PC-9 (cell line): Measurements from ENCODE around the gene EXOC7. TPM values are rescaled to one million over a fixed set of nuclear protein-coding genes. Genes with fewer than 3 reads are reported as not detected.

Experiments
- BruUV-seq: library from RNA; stranded (reverse); fragments of 400-500 nt; replicated peaks from 2 replicates; lab custom pipeline; 2021; lab: Mats Ljungman, UMichigan
- CTCF ChIA-PET: fragments of 300-600 bp; sonication (Branson Sonifier 250); formaldehyde crosslinking; loops from one replicate; lab custom pipeline; 2022; ENCODE audit warnings: antibody characterized with exemption; lab: Charles Lee
- POLR2A ChIA-PET: fragments of 300-600 bp; sonication (Branson Sonifier 250); formaldehyde crosslinking; loops from one replicate; lab custom pipeline; 2022; ENCODE audit warnings: antibody characterized with exemption; ENCODE audit not compliant: unreplicated experiment; lab: Charles Lee
- DNase-seq, 2 experiments: peaks; one replicate each; pipeline versions ENCODE4 v3.0.0 to v3.0.0-alpha.2; 2015 to 2022; ENCODE audit warnings: mixed read lengths in 1 of 2
- H2AFZ ChIP-seq: fragments of 200-600 bp; sonication (generic); 2 replicates; pipeline ENCODE4 v1.8.1; 2017; ENCODE audit warnings: antibody characterized with exemption
- H3F3A ChIP-seq: fragments of 200-600 bp; sonication (generic); 2 replicates; pipeline ENCODE4 v1.8.1; 2017; ENCODE audit warnings: antibody characterized with exemption, mild to moderate bottlenecking, low read depth; ENCODE audit not compliant: insufficient read depth
- H3K27ac ChIP-seq: fragments of 200-600 bp; sonication (generic); 2 replicates; pipeline ENCODE4 v1.6.1; 2016; ENCODE audit warnings: mixed run types
- H3K27me3 ChIP-seq: fragments of 200-600 bp; sonication (generic); 2 replicates; pipeline ENCODE4 v1.6.1; 2016; ENCODE audit warnings: low read depth, mixed run types; ENCODE audit not compliant: insufficient read depth
- H3K36me3 ChIP-seq: fragments of 200-600 bp; sonication (generic); 2 replicates; pipeline ENCODE4 v1.6.1; 2016; ENCODE audit warnings: low read depth, mixed run types
- H3K4me1 ChIP-seq: fragments of 200-600 bp; sonication (generic); replicated peaks from 2 replicates; pipeline ENCODE4 v1.6.1; 2016; ENCODE audit warnings: mixed run types; ENCODE audit not compliant: insufficient read depth
- H3K4me2 ChIP-seq: fragments of 200-600 bp; sonication (generic); 2 replicates; pipeline ENCODE4 v1.6.1; 2017; ENCODE audit warnings: mixed run types
- H3K4me3 ChIP-seq: fragments of 200-600 bp; sonication (generic); 2 replicates; pipeline ENCODE4 v1.6.1; 2016; ENCODE audit warnings: mixed run types
- H3K79me2 ChIP-seq: fragments of 200-600 bp; sonication (generic); 2 replicates; pipeline ENCODE4 v1.6.1; 2017; ENCODE audit warnings: low read depth, mixed run types
- H3K9me2 ChIP-seq: fragments of 200-600 bp; sonication (generic); 2 replicates; pipeline ENCODE4 v1.8.1; 2017; ENCODE audit warnings: mild to moderate bottlenecking; ENCODE audit not compliant: insufficient read depth
- H3K9me3 ChIP-seq: fragments of 200-600 bp; sonication (generic); 2 replicates; pipeline ENCODE4 v1.8.1; 2016; ENCODE audit warnings: low read depth; ENCODE audit not compliant: insufficient read depth
- H4K20me1 ChIP-seq: fragments of 200-600 bp; sonication (generic); 2 replicates; pipeline ENCODE4 v1.8.1; 2017; ENCODE audit not compliant: insufficient read depth
- EZH2 ChIP-seq: fragments of 200-600 bp; sonication (generic); IDR thresholded peaks from 2 replicates; pipeline ENCODE4 v1.8.0; 2017; ENCODE audit warnings: antibody characterized with exemption, low read depth
- intact Hi-C: fragments of 100-400 bp; cut with micrococcal nuclease; formaldehyde crosslinking; loops from one replicate; pipeline ENCODE4 v1.10.0; 2022; ENCODE audit not compliant: unreplicated experiment
- total RNA-seq: library from RNA; stranded (reverse); gene quantifications from 2 replicates; pipeline ENCODE4 v1.2.3, GENCODE V29; 2021
- TF ChIP-seq, protein P1 (sequence below): fragments of 200-600 bp; sonication (generic); conservative IDR thresholded peaks from 2 replicates; pipeline ENCODE4 v1.6.1; 2017; ENCODE audit warnings: mixed run types, antibody characterized with exemption, mild to moderate bottlenecking, moderate library complexity

EXOC7 gene
- total RNA-seq, 1 experiment from 2014 or later = 131 TPM

DNA sequence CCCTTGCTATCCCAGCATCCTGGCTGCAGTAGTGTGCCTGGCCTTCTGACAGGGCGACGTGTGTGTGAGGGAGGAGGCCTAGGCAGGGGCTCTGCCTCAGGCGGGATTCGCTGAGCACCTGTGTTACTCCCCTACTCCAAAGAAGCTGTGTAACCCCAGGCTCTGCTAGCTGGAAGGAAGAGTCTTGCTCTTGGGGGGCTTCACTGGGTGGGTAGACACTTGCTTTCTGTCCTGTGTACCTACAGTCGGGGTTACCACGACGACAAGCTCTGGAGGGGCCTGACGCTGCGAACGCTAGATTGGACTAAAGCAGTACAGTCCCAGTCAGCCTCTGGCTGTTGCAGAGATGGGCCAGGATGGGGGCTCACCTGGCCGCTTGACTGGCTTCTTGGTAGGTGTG lies 9.5 kb downstream of the EXOC7 start:
- no TSS peak for BruUV-seq
- TF ChIP-seq, protein P1, sequence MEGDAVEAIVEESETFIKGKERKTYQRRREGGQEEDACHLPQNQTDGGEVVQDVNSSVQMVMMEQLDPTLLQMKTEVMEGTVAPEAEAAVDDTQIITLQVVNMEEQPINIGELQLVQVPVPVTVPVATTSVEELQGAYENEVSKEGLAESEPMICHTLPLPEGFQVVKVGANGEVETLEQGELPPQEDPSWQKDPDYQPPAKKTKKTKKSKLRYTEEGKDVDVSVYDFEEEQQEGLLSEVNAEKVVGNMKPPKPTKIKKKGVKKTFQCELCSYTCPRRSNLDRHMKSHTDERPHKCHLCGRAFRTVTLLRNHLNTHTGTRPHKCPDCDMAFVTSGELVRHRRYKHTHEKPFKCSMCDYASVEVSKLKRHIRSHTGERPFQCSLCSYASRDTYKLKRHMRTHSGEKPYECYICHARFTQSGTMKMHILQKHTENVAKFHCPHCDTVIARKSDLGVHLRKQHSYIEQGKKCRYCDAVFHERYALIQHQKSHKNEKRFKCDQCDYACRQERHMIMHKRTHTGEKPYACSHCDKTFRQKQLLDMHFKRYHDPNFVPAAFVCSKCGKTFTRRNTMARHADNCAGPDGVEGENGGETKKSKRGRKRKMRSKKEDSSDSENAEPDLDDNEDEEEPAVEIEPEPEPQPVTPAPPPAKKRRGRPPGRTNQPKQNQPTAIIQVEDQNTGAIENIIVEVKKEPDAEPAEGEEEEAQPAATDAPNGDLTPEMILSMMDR = no peak
- TF ChIP-seq EZH2 = no peak
- CTCF ChIA-PET = no interaction called here
- Histone ChIP-seq H3K27ac (no peak overlapping the region), H3K27me3 (no peaks in the 10 kb centered on the region), H2AFZ (no peak overlapping the region), H3K9me3 (no peaks in the 10 kb centered on the region), H3F3A (0 out of 2 replicates have a peak, but pooled peaks cover 3% of the 10 kb centered on the region), H3K4me3 (no peak overlapping the region), H3K4me2 (no peak overlapping the region), H3K4me1 (no peaks in the 10 kb centered on the region), H3K9me2 (no peaks in the 10 kb centered on the region), H4K20me1 (no peaks in the 10 kb centered on the region), H3K36me3 (no peaks in the 10 kb centered on the region), H3K79me2 (no peaks in the 10 kb centered on the region)
- POLR2A ChIA-PET = no interaction called here
- intact Hi-C loops = no loop called here
- DNase-seq = no peak

DNA sequence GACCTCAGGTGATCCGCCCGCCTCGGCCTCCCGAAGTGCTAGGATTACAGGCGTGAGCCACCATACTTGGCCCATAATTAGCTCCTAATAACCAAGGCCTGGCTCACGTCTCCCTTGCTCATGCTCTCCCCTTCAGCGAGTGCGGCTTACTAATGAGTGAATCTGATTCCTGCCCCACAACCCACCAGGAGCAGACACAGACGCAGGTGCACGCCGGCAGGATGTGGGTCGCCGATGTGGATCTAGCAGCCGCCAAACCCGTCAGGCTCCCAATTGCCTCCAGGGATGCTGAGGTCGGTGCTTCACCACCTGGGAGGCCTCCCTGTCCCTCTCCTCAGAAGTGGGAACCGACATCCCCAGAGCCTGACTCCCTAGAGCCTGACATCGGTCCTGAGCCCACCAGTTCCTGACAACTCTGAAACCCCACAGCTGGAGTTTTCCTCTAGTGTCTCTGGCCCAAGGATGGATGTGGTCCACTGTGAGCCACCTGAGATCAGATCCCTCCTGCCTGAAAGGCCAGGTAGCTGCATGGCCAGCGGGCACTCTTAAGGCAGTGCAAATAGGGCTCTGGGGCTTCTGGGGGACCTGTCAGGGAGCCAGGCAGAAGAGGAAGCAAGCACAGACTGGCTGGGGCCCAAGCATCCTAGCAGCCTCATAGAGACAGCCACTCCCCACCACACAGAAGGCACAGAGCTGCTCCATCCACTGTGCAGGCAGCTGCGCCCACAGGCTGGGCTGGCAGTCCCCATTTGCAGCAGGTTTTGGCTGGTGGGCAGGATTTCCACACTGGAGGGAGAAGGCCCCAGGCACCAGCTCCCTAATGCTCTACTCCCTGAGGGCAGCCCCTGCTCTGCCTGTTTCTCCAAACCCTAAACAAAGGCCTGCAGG lies 10.8 kb downstream of the EXOC7 start:
- TF ChIP-seq, protein P1 = no peak
- no peak for TF ChIP-seq EZH2
- Histone ChIP-seq H3K27me3 (no peaks in the 10 kb centered on the region), H2AFZ (no peak overlapping the region), H3K9me3 (no peaks in the 10 kb centered on the region), H3K36me3 (no peaks in the 10 kb centered on the region), H3K9me2 (no peaks in the 10 kb centered on the region), H3K4me1 (no peaks in the 10 kb centered on the region), H3F3A (0 out of 2 replicates have a peak, but pooled peaks cover 3% of the 10 kb centered on the region), H3K27ac (no peak overlapping the region), H3K79me2 (no peaks in the 10 kb centered on the region), H4K20me1 (no peaks in the 10 kb centered on the region), H3K4me3 (no peak overlapping the region), H3K4me2 (no peak overlapping the region)
- DNase-seq = no peak
- CTCF ChIA-PET = interaction anchor here (0.5 kb wide), 1 partner anchor 264 kb away, joined by 4 read pairs; no protein-coding TSS in a partner anchor
- intact Hi-C loops = no loop called here
- no TSS peak for BruUV-seq
- POLR2A ChIA-PET = no interaction called here

DNA sequence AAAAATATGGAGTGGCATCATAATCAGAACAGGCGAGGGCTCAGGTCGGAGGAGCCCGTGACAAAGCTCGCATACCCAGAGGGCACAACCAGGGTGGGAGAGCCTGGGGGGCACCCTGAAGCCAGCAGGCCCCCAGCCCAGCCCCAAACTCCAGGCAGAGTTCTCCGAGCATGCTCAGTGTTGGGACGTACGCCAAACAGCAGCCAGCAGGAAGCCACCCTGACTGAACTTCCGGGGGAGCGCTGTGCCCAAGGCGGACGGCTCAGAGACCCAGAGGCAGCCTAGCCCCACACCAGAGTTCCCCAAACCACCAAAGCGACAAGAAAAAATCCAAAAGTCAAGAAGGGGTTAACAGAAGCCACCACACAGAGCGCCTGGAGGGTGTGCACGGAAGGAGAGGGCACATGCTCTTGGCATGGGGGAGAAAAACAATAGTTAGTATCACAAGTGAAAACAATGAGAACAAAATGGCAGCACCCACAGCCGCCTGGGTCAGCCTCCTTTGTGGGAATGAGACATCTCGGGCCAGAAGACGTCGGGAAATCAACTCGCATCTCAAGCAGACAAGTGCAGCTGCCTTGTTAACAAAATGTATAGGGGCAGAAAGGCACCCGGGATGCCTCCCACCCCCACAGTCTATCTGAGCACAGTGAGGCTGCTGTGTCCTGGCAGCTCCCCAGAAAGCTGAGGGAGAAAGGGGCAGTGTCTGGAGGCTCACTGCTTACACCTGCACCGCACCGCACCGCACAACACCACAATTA lies 11.9 kb downstream of the EXOC7 start:
- no TSS peak for BruUV-seq
- Histone ChIP-seq H4K20me1 (no peaks in the 10 kb centered on the region), H3F3A (0 out of 2 replicates have a peak, but pooled peaks cover 3% of the 10 kb centered on the region), H3K4me3 (no peak overlapping the region), H3K27me3 (no peaks in the 10 kb centered on the region), H3K4me1 (no peaks in the 10 kb centered on the region), H2AFZ (no peak overlapping the region), H3K4me2 (no peak overlapping the region), H3K27ac (no peak overlapping the region), H3K9me2 (no peaks in the 10 kb centered on the region), H3K9me3 (no peaks in the 10 kb centered on the region), H3K79me2 (no peaks in the 10 kb centered on the region), H3K36me3 (no peaks in the 10 kb centered on the region)
- intact Hi-C loops = no loop called here
- TF ChIP-seq, protein P1 = no peak
- POLR2A ChIA-PET = no interaction called here
- no peak for DNase-seq
- CTCF ChIA-PET = no interaction called here
